Prostate gland (tissue), 2 donors: ENCODE data around the gene RAPGEF4. TPM values are rescaled to one million over a fixed set of nuclear protein-coding genes. Genes with fewer than 3 reads are reported as not detected.

Source experiments
- DNase-seq: peaks from one replicate; pipeline ENCODE4 v3.0.0-alpha.2; 2019; ENCODE audit warnings: low spot score
- H3K27ac ChIP-seq, 2 donors: fragments of 200-600 bp; sonication (generic); 2 replicates each; pipeline ENCODE4 v1.5.1; 2017 to 2019
- H3K27me3 ChIP-seq: fragments of 200-600 bp; sonication (generic); replicated peaks from 2 replicates; pipeline ENCODE4 v1.5.1; 2019; ENCODE audit not compliant: insufficient read depth
- H3K36me3 ChIP-seq, 2 donors: fragments of 200-600 bp; sonication (generic); 1 replicate in 1 of 2; 2 replicates in 1 of 2; pipeline versions ENCODE4 v1.5.1 to v1.8.1; 2017 to 2019
- H3K4me1 ChIP-seq: fragments of 200-600 bp; sonication (generic); replicated peaks from 2 replicates; pipeline ENCODE4 v1.5.1; 2019
- H3K4me3 ChIP-seq, 2 donors: fragments of 200-600 bp; sonication (generic); 2 replicates each; pipeline ENCODE4 v1.5.1; 2017 to 2019
- H3K9me3 ChIP-seq: fragments of 200-600 bp; sonication (generic); 2 replicates; pipeline ENCODE4 v1.5.1; 2017
- CTCF ChIP-seq, 4 experiments: fragments of 200-600 bp in 2 of 4; fragments of 450-650 bp in 2 of 4; sonication (generic) in 2 of 4; IDR thresholded peaks; 1 replicate in 3 of 4; 2 replicates in 1 of 4; pipeline ENCODE4 v1.5.1; 2016 to 2019; ENCODE audit warnings: antibody characterized with exemption in 4 of 4, mild to moderate bottlenecking in 2 of 4, moderate library complexity in 2 of 4
- POLR2A ChIP-seq: fragments of 450-650 bp; IDR thresholded peaks from one replicate; pipeline ENCODE4 v1.6.1; 2016; ENCODE audit warnings: antibody characterized with exemption, mild to moderate bottlenecking
- POLR2AphosphoS5 ChIP-seq: sonication (generic); formaldehyde crosslinking; IDR thresholded peaks from one replicate; pipeline ENCODE4 v1.6.1; 2017; ENCODE audit warnings: antibody characterized with exemption
- WGBS: methylation state at CpG from one replicate; pipeline ENCODE4 v1.1.5; 2018; 5-methylcytosine and 5-hydroxymethylcytosine counted together
- intact Hi-C: fragments of 100-400 bp; cut with DNase I; formaldehyde crosslinking; loops from one replicate; pipeline ENCODE4 v1.14.2; 2022
- total RNA-seq, 2 donors: library from RNA; depleted of rRNA; stranded (reverse); fragments of >200 nt; gene quantifications; one replicate each; pipeline ENCODE4 v1.1.0, GENCODE V29; 2016

The RAPGEF4 gene
- total RNA-seq, 2 donors from 2014 or later = 7.3 to 31.0 TPM

- intact Hi-C loops = no loop called here
- TF ChIP-seq POLR2AphosphoS5 (no peak), CTCF (IDR thresholded peaks at IDR 0.05) (no peak), POLR2A (no peak)
- WGBS = 85% methylated on average over 2 of the region's 2 CpGs
Observed at GRCh38 chr2:172725284-172725683, 10.4 kb upstream of the RAPGEF4 start.

GRCh38 chr2:172725746-172726145, 9.9 kb upstream of the RAPGEF4 start:
- Histone ChIP-seq H3K4me1 (no peaks in the 10 kb centered on the region), H3K9me3 (no peaks in the 10 kb centered on the region), H3K27ac (no peak overlapping the region), H3K4me3 (no peak overlapping the region), H3K27me3 (no peaks in the 10 kb centered on the region), H3K36me3 (no peaks in the 10 kb centered on the region)
- DNase-seq = no peak
- WGBS = 97% methylated on average over 3 of the region's 3 CpGs
- intact Hi-C loops = no loop called here
- no peak for TF ChIP-seq POLR2A
- no peak for TF ChIP-seq POLR2AphosphoS5
- no peak for TF ChIP-seq CTCF (IDR thresholded peaks at IDR 0.05)

More at GRCh38 chr2:172725284-172725683, 10.4 kb upstream of the RAPGEF4 start:
- H3K27me3 ChIP-seq = no peaks in the 10 kb centered on the region
- no peaks in the 10 kb centered on the region for H3K36me3 ChIP-seq
- H3K4me1 ChIP-seq = no peaks in the 10 kb centered on the region
- no peak overlapping the region for H3K4me3 ChIP-seq
- no peak overlapping the region for H3K27ac ChIP-seq
- H3K9me3 ChIP-seq = no peaks in the 10 kb centered on the region
- no peak for DNase-seq

- intact Hi-C loops = no loop called here
- no peaks in the 10 kb centered on the region for H3K36me3 ChIP-seq
- H3K27me3 ChIP-seq = no peaks in the 10 kb centered on the region
- TF ChIP-seq POLR2AphosphoS5 (no peak), CTCF (IDR thresholded peaks at IDR 0.05) (no peak), POLR2A (no peak)
- H3K27ac ChIP-seq = no peak overlapping the region
- no peaks in the 10 kb centered on the region for H3K9me3 ChIP-seq
- H3K4me3 ChIP-seq = no peak overlapping the region
- H3K4me1 ChIP-seq = no peaks in the 10 kb centered on the region
- no peak for DNase-seq
- WGBS = 93% methylated on average over 8 of the region's 8 CpGs
Observed at GRCh38 chr2:172726172-172726735, 9.4 kb upstream of the RAPGEF4 start.

GRCh38 chr2:172730411-172730810, 5.2 kb upstream of the RAPGEF4 start:
- H3K36me3 ChIP-seq = no peaks in the 10 kb centered on the region
- no peaks in the 10 kb centered on the region for H3K27me3 ChIP-seq
- intact Hi-C loops = no loop called here
- DNase-seq = no peak
- TF ChIP-seq POLR2AphosphoS5 = no peak
- TF ChIP-seq CTCF (IDR thresholded peaks at IDR 0.05) = no peak
- no peak for TF ChIP-seq POLR2A
- H3K9me3 ChIP-seq = no peaks in the 10 kb centered on the region
- no peaks in the 10 kb centered on the region for H3K4me1 ChIP-seq
- no peak overlapping the region for H3K4me3 ChIP-seq
- WGBS = 98% methylated on average over 2 of the region's 2 CpGs
- H3K27ac ChIP-seq = no peak overlapping the region
